Gastrocnemius medialis (tissue), 4 donors: ENCODE results near the gene HIBCH. TPM values are rescaled to one million over a fixed set of nuclear protein-coding genes. Genes with fewer than 3 reads are reported as not detected.

Experiments used
- ATAC-seq, 2 donors: fragments of 150-250 bp; one replicate each; pipeline ENCODE4 v1.9.1; 2016
- DNase-seq, 2 donors: peaks; one replicate each; pipeline ENCODE4 v3.0.0-alpha.2; 2019
- H3K27ac ChIP-seq, 4 donors: fragments of 200-600 bp; sonication (generic); 1 replicate in 1 of 4; 2 replicates in 3 of 4; pipeline ENCODE4 v1.5.1; 2016 to 2018; ENCODE audit warnings: mild to moderate bottlenecking in 2 of 4, moderate library complexity in 1 of 4
- H3K27me3 ChIP-seq, 3 donors: fragments of 200-600 bp; sonication (generic) in 2 of 3; 1 replicate in 1 of 3; 2 replicates in 2 of 3; pipeline versions ENCODE4 v1.5.1 to v1.6.0; 2016 to 2019; ENCODE audit warnings: mild to moderate bottlenecking in 1 of 3, moderate library complexity in 1 of 3
- H3K36me3 ChIP-seq, 2 donors: fragments of 200-600 bp; sonication (generic) in 1 of 2; one replicate each; pipeline ENCODE4 v1.5.1; 2017 to 2018
- H3K4me1 ChIP-seq, 2 donors: fragments of 200-600 bp; sonication (generic) in 1 of 2; one replicate each; pipeline ENCODE4 v1.5.1; 2016 to 2017; ENCODE audit warnings: mild to moderate bottlenecking in 2 of 2
- H3K4me3 ChIP-seq, 4 donors: fragments of 200-600 bp; sonication (generic) in 3 of 4; 1 replicate in 1 of 4; 2 replicates in 3 of 4; pipeline ENCODE4 v1.5.1; 2016 to 2019; ENCODE audit warnings: mild to moderate bottlenecking in 2 of 4
- H3K9me3 ChIP-seq, 3 donors: fragments of 200-600 bp; sonication (generic) in 2 of 3; 1 replicate in 1 of 3; 2 replicates in 2 of 3; pipeline ENCODE4 v1.5.1; 2016 to 2019
- POLR2A ChIP-seq, 2 donors: fragments of 450-650 bp; IDR thresholded peaks; one replicate each; pipeline ENCODE4 v1.6.1; 2017; ENCODE audit warnings: antibody characterized with exemption in 2 of 2, mild to moderate bottlenecking in 2 of 2, moderate library complexity in 2 of 2
- in situ Hi-C, 4 donors: fragments of 200-750 bp; cut with MboI; loops; one replicate each; pipeline versions ENCODE4 v1.15.0 to v1.8.0; 2017; ENCODE audit warnings: low sequenced_read_pairs in 4 of 4
- intact Hi-C: fragments of 100-400 bp; cut with DNase I; formaldehyde crosslinking; loops from one replicate; pipeline ENCODE4 v1.15.1; 2023; ENCODE audit warnings: low total_unique reads
- total RNA-seq, 4 donors: library from RNA; depleted of rRNA; stranded (reverse); fragments of >200 nt; gene quantifications; one replicate each; pipeline versions ENCODE4 v1.1.0 to v1.2.3, GENCODE V29; 2016
- TF ChIP-seq, protein P1 (sequence below), 5 experiments: fragments of 450-650 bp in 3 of 5; fragments of 200-600 bp in 2 of 5; sonication (generic) in 2 of 5; IDR thresholded peaks in 4 of 5; conservative IDR thresholded peaks in 1 of 5; 1 replicate in 4 of 5; 2 replicates in 1 of 5; pipeline ENCODE4 v1.5.1; 2016 to 2019; ENCODE audit warnings: antibody characterized with exemption in 5 of 5, mild to moderate bottlenecking in 3 of 5, moderate library complexity in 3 of 5

The HIBCH gene
- total RNA-seq, 4 donors from 2014 or later = 3.7 to 20.1 (median 10.6) TPM

DNA sequence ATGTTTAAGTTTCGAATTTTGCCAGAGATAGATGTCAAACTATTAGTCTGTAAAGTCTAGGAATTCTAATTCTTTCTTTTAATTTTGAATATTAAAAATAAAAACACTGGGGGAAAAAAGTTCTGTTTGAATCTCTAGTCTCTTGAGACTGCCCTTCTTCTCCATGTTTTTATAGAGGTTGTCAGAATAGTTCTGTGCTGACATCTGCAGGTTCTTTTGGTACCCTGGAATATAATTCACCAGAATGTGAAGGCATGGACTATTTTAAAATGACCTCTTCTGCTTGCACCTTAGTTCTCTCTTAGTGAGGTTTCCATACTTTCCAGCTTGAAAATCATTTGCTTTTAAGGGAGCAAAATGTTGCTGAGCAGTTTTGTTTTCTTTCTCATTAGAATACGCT is 136.1 kb downstream of the HIBCH start:
- Histone ChIP-seq H3K36me3 (no peaks in the 10 kb centered on the region), H3K4me1 (peaks cover 0 to 4% of the 10 kb centered on the region in 2 donors), H3K4me3 (no peak overlapping the region), H3K27me3 (no peaks in the 10 kb centered on the region), H3K27ac (peak overlapping the region in 1 of 4 donors; percentile 94), H3K9me3 (no peaks in the 10 kb centered on the region)
- no peak for DNase-seq
- intact Hi-C loops (loop anchor here (5.0 kb wide), 1 partner anchor 134 kb away; the partner anchor contains the start of gene HIBCH), in situ Hi-C loops (loop anchor here in 2 of 4 donors (10.0 to 25.0 kb wide), 2 partner anchors 96 to 99 kb away; no protein-coding TSS in a partner anchor)
- TF ChIP-seq, protein P1, sequence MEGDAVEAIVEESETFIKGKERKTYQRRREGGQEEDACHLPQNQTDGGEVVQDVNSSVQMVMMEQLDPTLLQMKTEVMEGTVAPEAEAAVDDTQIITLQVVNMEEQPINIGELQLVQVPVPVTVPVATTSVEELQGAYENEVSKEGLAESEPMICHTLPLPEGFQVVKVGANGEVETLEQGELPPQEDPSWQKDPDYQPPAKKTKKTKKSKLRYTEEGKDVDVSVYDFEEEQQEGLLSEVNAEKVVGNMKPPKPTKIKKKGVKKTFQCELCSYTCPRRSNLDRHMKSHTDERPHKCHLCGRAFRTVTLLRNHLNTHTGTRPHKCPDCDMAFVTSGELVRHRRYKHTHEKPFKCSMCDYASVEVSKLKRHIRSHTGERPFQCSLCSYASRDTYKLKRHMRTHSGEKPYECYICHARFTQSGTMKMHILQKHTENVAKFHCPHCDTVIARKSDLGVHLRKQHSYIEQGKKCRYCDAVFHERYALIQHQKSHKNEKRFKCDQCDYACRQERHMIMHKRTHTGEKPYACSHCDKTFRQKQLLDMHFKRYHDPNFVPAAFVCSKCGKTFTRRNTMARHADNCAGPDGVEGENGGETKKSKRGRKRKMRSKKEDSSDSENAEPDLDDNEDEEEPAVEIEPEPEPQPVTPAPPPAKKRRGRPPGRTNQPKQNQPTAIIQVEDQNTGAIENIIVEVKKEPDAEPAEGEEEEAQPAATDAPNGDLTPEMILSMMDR (IDR thresholded peaks at IDR 0.05 in 4 of 5, conservative IDR thresholded peaks at IDR 0.05 in 1 of 5) = no peak
- TF ChIP-seq POLR2A (IDR thresholded peaks at IDR 0.05) = no peak
- no peak for ATAC-seq

DNA sequence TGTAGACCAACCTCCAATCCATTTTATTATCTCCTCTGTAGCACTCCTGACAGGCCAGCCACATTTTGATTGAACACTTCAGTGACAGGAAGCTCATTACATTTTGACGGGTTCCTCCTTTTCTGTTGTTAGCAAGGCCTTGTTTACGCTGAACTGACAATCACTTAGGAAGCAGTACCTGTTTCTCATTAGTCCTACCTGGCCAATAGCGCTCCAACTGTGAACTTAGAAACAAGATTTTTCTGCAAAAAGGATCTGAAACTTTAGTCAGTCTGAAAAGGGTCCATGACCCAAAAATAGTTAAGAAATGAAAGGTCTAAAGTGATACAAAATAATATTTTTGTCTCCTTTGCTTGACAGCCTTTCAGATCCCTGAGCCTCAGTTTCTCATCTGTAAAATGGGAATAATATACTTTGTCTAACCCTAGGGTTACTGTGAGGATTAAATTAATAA is 137.5 kb downstream of the HIBCH start:
- intact Hi-C loops = loop anchor here (5.0 kb wide), 1 partner anchor 135 kb away; the partner anchor contains the start of gene HIBCH

DNA sequence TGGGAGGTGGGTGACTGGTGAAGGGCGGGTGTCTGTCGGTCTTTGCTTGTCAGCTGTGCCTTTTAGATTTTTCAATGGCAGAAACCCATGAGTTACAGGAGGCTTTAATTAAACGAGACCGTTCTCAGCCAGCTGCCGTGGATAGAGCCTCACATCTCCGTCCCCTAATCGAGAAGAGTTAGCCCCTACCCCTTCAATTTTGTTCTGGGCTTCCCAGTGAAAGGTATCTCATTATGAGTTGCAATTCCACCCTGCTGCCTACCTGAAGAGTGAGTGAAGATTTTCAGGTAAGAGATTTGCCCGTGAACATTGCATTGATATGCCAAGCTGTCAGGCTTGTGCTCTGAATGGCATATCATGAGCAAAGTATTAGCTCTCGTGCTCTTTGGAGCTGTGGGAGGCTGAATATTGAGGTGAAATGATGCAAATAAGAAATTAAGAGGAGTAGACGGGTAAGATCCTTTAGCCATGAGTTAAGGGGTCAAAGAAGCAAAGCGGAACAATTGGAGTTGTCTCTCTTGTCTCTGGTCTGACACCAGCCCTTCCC is 138.4 kb downstream of the HIBCH start:
- intact Hi-C loops = loop anchor here (5.0 kb wide), 1 partner anchor 136 kb away; the partner anchor contains the start of gene HIBCH

More for the DNA sequence above, 137.5 kb downstream of the HIBCH start:
- Histone ChIP-seq H3K27me3 (no peaks in the 10 kb centered on the region), H3K27ac (peak overlapping the region; percentile 82 to 94 (median 85)), H3K36me3 (no peaks in the 10 kb centered on the region), H3K9me3 (no peaks in the 10 kb centered on the region), H3K4me1 (peaks cover 0 to 4% of the 10 kb centered on the region in 2 donors), H3K4me3 (peak overlapping the region in 2 of 4 donors; percentile 80)
- in situ Hi-C loops = loop anchor here in 2 of 4 donors (10.0 to 25.0 kb wide), 2 partner anchors 95 to 97 kb away; no protein-coding TSS in a partner anchor
- no peak for TF ChIP-seq POLR2A (IDR thresholded peaks at IDR 0.05)
- TF ChIP-seq, protein P1 (IDR thresholded peaks at IDR 0.05 in 4 of 5, conservative IDR thresholded peaks at IDR 0.05 in 1 of 5) = no peak
- no peak for DNase-seq
- ATAC-seq = no peak

DNA sequence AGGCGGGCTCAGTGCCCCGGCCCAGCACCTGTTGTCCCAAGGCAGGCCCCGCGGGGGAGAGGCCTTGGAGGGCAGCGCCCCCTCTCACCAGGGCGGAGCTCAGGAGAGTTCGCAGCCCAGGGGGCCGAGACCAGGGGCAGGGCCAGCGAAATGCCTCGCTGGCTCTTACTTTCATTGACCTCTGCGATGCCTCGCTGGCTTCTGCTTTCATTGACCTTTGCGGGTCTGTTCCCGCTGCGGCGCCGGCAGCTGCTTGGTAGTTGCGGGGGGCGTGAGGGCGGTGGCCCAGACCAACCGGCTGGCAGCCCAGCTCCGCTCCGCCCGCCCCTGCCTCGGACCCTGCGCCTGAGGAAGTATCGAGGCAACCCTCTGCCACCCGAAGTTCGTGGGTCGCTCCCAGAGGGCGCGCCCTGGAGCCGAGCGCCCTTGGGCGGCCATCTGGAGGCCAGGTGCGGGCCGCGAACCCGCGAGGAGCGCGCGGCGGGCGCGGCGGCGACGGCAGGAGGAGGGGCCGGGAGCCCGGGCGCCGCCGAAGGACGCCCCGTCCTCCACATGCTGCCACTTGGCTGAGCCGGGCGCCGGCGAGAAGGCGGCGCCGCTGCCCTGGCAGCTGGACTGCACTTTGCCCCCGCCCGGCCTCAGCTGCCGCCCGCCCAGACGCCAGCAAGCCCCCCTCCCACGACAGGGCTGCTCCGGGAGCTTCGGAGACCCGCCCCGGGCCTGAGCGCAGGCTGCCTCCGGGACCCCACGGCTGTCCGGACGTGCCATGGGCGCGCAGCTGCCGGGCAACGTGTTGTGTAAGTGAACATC is 139.1 kb downstream of the HIBCH start:
- intact Hi-C loops = loop anchor here (1.0 to 5.0 kb wide), 2 partner anchors 91 to 137 kb away; partner anchors contain the start of gene HIBCH

More for the DNA sequence above, 138.4 kb downstream of the HIBCH start:
- Histone ChIP-seq H3K36me3 (no peaks in the 10 kb centered on the region), H3K9me3 (no peaks in the 10 kb centered on the region), H3K4me3 (peak overlapping the region; percentile 57 to 80 (median 78)), H3K27me3 (no peaks in the 10 kb centered on the region), H3K27ac (peak overlapping the region; percentile 82 to 94 (median 85)), H3K4me1 (peaks cover 0 to 4% of the 10 kb centered on the region in 2 donors)
- TF ChIP-seq POLR2A (IDR thresholded peaks at IDR 0.05) = no peak
- TF ChIP-seq, protein P1 (IDR thresholded peaks at IDR 0.05 in 4 of 5, conservative IDR thresholded peaks at IDR 0.05 in 1 of 5) = no peak
- in situ Hi-C loops = loop anchor here in 2 of 4 donors (10.0 to 25.0 kb wide), 2 partner anchors 94 to 96 kb away; no protein-coding TSS in a partner anchor
- DNase-seq = no peak
- ATAC-seq = peak; percentile 14 to 41

More for the DNA sequence above, 139.1 kb downstream of the HIBCH start:
- Histone ChIP-seq H3K27me3 (no peaks in the 10 kb centered on the region), H3K27ac (peak overlapping the region; percentile 82 to 94 (median 85)), H3K4me3 (peak overlapping the region; percentile 57 to 80 (median 78)), H3K9me3 (no peaks in the 10 kb centered on the region), H3K36me3 (no peaks in the 10 kb centered on the region), H3K4me1 (peaks cover 0 to 4% of the 10 kb centered on the region in 2 donors)
- peak; percentile 43 to 44 for TF ChIP-seq POLR2A (IDR thresholded peaks at IDR 0.05)
- TF ChIP-seq, protein P1 (IDR thresholded peaks at IDR 0.05 in 4 of 5, conservative IDR thresholded peaks at IDR 0.05 in 1 of 5) = peak in 3 of 5 experiments; percentile 59 to 74 (median 68)
- in situ Hi-C loops = loop anchor here in 2 of 4 donors (10.0 to 25.0 kb wide), 2 partner anchors 93 to 96 kb away; no protein-coding TSS in a partner anchor
- peak; percentile 31 to 80 for DNase-seq
- ATAC-seq = peak; percentile 70 to 81
